ENCODE results near the gene ZNF232. TPM values are rescaled to one million over a fixed set of nuclear protein-coding genes. Genes with fewer than 3 reads are reported as not detected.

The ZNF232 gene
- total RNA-seq, 2 experiments from 2014 or later = 9.1 to 9.5 TPM

GRCh38 chr17:5115673-5116651, 4.3 kb upstream of the ZNF232 start, which contains the start of gene USP6:
USP6 (plus strand) TSS chr17:5116032; CDS start chr17:5130368, 14,336 bp downstream.
- no peak within 1 kb of the TSS for H3K4me3 Mint-ChIP-seq
- H3K4me1 Mint-ChIP-seq (ENCODE audit: low read depth) = peaks cover 6% of the 10 kb centered on the region
- H3K27ac Mint-ChIP-seq = no peak within 1 kb of the TSS
- no peaks in the 10 kb centered on the region for H3K9me3 Mint-ChIP-seq
- peaks cover 29% of the 10 kb centered on the region for H3K27me3 Mint-ChIP-seq (ENCODE audit: low read depth)
- H3K36me3 Mint-ChIP-seq (ENCODE audit: low read depth) = peaks cover 18% of the 10 kb centered on the region
- CTCF ChIA-PET = no interaction called here
- no peak for DNase-seq
- intact Hi-C loops (cut with micrococcal nuclease) = no loop called here

DNA sequence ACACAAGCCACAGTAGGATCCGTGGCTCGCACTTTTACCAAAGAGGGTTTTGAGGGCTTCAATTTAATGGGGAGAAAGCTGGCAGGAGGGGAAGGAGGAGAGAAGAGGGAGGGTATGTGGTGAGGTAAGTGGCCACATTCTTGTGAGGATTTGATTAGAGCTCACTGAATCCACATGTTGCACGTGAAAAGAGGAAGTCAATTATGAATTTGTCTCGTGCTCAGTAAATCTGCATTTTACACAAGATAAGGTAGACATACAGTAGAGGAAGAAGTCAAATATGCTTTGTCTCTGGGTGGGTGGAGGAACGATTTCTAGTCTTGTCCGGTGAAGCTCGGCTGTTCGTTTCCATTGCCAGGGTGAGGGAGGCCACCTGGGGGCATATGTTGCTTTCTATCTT, 862 bp downstream of the ZNF232 start:
- H3K36me3 Mint-ChIP-seq (ENCODE audit: low read depth) = peaks cover 65% of the 10 kb centered on the region
- CTCF ChIA-PET = interaction anchor here (0.6 to 1.3 kb wide), 3 partner anchors 32 to 796 kb away, joined by 3 to 8 read pairs (median 3); partner anchors contain the start of gene ZFP3
- DNase-seq = peak; percentile 36
- H3K27me3 Mint-ChIP-seq (ENCODE audit: low read depth) = peaks cover 10% of the 10 kb centered on the region
- peak overlapping the region; percentile 89 for H3K4me3 Mint-ChIP-seq
- peaks cover 9% of the 10 kb centered on the region for H3K9me3 Mint-ChIP-seq
- intact Hi-C loops (cut with micrococcal nuclease) = loop anchor here (1.0 to 5.0 kb wide), 4 partner anchors 32 to 171 kb away; partner anchors contain the start of genes INCA1, KIF1C, RABEP1 and ZFP3
- H3K4me1 Mint-ChIP-seq (ENCODE audit: low read depth) = peaks cover 27% of the 10 kb centered on the region
- peak overlapping the region; percentile 81 for H3K27ac Mint-ChIP-seq

GRCh38 chr17:5100832-5101231, 10.8 kb downstream of the ZNF232 start:
- CTCF ChIA-PET = no interaction called here
- no peak overlapping the region for H3K4me3 Mint-ChIP-seq
- H3K9me3 Mint-ChIP-seq = peaks cover 19% of the 10 kb centered on the region
- no peak for DNase-seq
- peaks cover 9% of the 10 kb centered on the region for H3K4me1 Mint-ChIP-seq (ENCODE audit: low read depth)
- intact Hi-C loops (cut with micrococcal nuclease) = no loop called here
- peaks cover 11% of the 10 kb centered on the region for H3K27me3 Mint-ChIP-seq (ENCODE audit: low read depth)
- H3K27ac Mint-ChIP-seq = no peak overlapping the region
- H3K36me3 Mint-ChIP-seq (ENCODE audit: low read depth) = peaks cover 25% of the 10 kb centered on the region

GRCh38 chr17:5099271-5099670, 12.4 kb downstream of the ZNF232 start:
- intact Hi-C loops (cut with micrococcal nuclease) = no loop called here
- Mint-ChIP-seq H3K9me3 (peaks cover 24% of the 10 kb centered on the region), H3K36me3 (ENCODE audit: low read depth) (peaks cover 23% of the 10 kb centered on the region), H3K27me3 (ENCODE audit: low read depth) (peaks cover 11% of the 10 kb centered on the region), H3K4me1 (ENCODE audit: low read depth) (peaks cover 9% of the 10 kb centered on the region), H3K27ac (no peak overlapping the region), H3K4me3 (no peak overlapping the region)
- CTCF ChIA-PET = no interaction called here
- no peak for DNase-seq

GRCh38 chr17:5097101-5097834, 14.4 kb downstream of the ZNF232 start:
- Mint-ChIP-seq H3K4me3 (peak overlapping the region; percentile 72), H3K27ac (no peak overlapping the region), H3K36me3 (ENCODE audit: low read depth) (peaks cover 35% of the 10 kb centered on the region), H3K9me3 (peaks cover 38% of the 10 kb centered on the region), H3K4me1 (ENCODE audit: low read depth) (peaks cover 9% of the 10 kb centered on the region), H3K27me3 (ENCODE audit: low read depth) (peaks cover 11% of the 10 kb centered on the region)
- intact Hi-C loops (cut with micrococcal nuclease) = no loop called here
- CTCF ChIA-PET = no interaction called here
- DNase-seq = peak; percentile 38

DNA sequence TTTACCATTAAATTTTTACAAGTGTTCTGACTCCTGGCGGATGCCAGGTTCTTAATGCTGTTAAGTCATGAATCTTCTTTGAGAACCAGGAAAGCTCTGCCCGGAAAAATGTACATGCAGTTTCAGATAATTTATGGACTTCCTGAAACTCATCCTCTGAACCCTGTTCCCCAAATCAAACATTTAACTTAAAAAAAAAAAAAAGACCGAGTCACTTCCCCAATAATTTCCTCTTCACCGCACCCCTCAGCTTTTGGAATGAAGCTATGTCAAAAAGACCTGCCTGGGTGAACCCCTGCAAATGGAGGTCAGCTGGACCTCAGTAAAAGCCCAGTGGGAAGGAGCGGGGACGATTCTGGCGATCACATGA, 15.0 kb downstream of the ZNF232 start:
- peaks cover 43% of the 10 kb centered on the region for H3K9me3 Mint-ChIP-seq
- H3K36me3 Mint-ChIP-seq (ENCODE audit: low read depth) = peaks cover 40% of the 10 kb centered on the region
- CTCF ChIA-PET = interaction anchor here (0.7 kb wide), 1 partner anchor 56 kb away, joined by 3 read pairs; no protein-coding TSS in a partner anchor
- H3K4me3 Mint-ChIP-seq = peak overlapping the region; percentile 72
- peaks cover 11% of the 10 kb centered on the region for H3K27me3 Mint-ChIP-seq (ENCODE audit: low read depth)
- DNase-seq = no peak
- no peak overlapping the region for H3K27ac Mint-ChIP-seq
- H3K4me1 Mint-ChIP-seq (ENCODE audit: low read depth) = peaks cover 9% of the 10 kb centered on the region
- intact Hi-C loops (cut with micrococcal nuclease) = no loop called here

GRCh38 chr17:5092218-5093010, 19.3 kb downstream of the ZNF232 start:
- no peak overlapping the region for H3K27ac Mint-ChIP-seq
- H3K4me1 Mint-ChIP-seq (ENCODE audit: low read depth) = peaks cover 8% of the 10 kb centered on the region
- CTCF ChIA-PET = interaction anchor here (0.9 to 1.4 kb wide), 3 partner anchors 13 to 16 kb away, joined by 3 read pairs; no protein-coding TSS in a partner anchor

DNA sequence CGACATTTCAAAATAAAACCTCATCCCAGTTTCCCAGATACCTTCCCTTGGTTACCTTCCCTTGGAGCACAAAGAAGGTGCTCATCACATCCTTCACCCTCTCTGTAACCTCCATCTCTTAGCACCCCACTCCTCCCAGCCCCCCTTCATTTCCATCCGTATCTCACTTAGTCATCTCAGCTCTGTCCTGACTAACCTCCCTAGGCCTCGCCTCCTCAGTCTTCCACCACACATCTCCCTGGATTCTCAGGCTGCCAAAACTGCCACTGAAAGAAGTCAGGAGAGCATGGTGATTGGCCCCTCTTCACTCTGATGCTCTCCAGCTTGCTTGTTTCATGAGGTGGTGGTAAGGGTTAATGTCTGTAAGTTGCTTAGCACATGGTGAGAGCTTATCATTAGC, 31.1 kb downstream of the ZNF232 start:
- Mint-ChIP-seq H3K27me3 (ENCODE audit: low read depth) (no peaks in the 10 kb centered on the region), H3K36me3 (ENCODE audit: low read depth) (peaks cover 28% of the 10 kb centered on the region), H3K4me3 (no peak overlapping the region), H3K9me3 (peaks cover 15% of the 10 kb centered on the region), H3K4me1 (ENCODE audit: low read depth) (peaks cover 22% of the 10 kb centered on the region), H3K27ac (no peak overlapping the region)
- CTCF ChIA-PET = interaction anchor here (1.0 kb wide), 1 partner anchor 19 kb away, joined by 5 read pairs; no protein-coding TSS in a partner anchor
- intact Hi-C loops (cut with micrococcal nuclease) = no loop called here
- DNase-seq = no peak

More at GRCh38 chr17:5092218-5093010, 19.3 kb downstream of the ZNF232 start:
- intact Hi-C loops (cut with micrococcal nuclease) = no loop called here
- Mint-ChIP-seq H3K4me3 (no peak overlapping the region), H3K36me3 (ENCODE audit: low read depth) (peaks cover 80% of the 10 kb centered on the region), H3K27me3 (ENCODE audit: low read depth) (peaks cover 11% of the 10 kb centered on the region), H3K9me3 (peaks cover 80% of the 10 kb centered on the region)
- DNase-seq = no peak

- Mint-ChIP-seq H3K4me1 (ENCODE audit: low read depth) (peaks cover 22% of the 10 kb centered on the region), H3K36me3 (ENCODE audit: low read depth) (peaks cover 12% of the 10 kb centered on the region), H3K27me3 (ENCODE audit: low read depth) (no peaks in the 10 kb centered on the region), H3K27ac (peak within 1 kb of the TSS; percentile 85), H3K4me3 (peak within 1 kb of the TSS; percentile 89), H3K9me3 (peaks cover 4% of the 10 kb centered on the region)
- CTCF ChIA-PET = interaction anchor here (0.7 to 1.4 kb wide), 5 partner anchors 14 to 774 kb away, joined by 3 to 4 read pairs (median 3); partner anchors contain the start of gene ZNF594
- DNase-seq = peak; percentile 80
- intact Hi-C loops (cut with micrococcal nuclease) = loop anchor here (2.0 to 5.0 kb wide), 2 partner anchors 32 to 114 kb away; partner anchors contain the start of genes ZNF232 and ZNF594
Measured at GRCh38 chr17:5078106-5079028, 33.3 kb downstream of the ZNF232 start, which contains the start of gene ZFP3. ZFP3 (plus strand) TSS chr17:5078467; CDS start chr17:5091505, 13,038 bp downstream.

- no peak for DNase-seq
- Mint-ChIP-seq H3K9me3 (peaks cover under 1% of the 10 kb centered on the region), H3K36me3 (ENCODE audit: low read depth) (peaks cover 8% of the 10 kb centered on the region), H3K27ac (peak overlapping the region; percentile 85), H3K27me3 (ENCODE audit: low read depth) (no peaks in the 10 kb centered on the region), H3K4me1 (ENCODE audit: low read depth) (peaks cover 22% of the 10 kb centered on the region), H3K4me3 (peak overlapping the region; percentile 89)
- CTCF ChIA-PET = interaction anchor here (0.6 to 1.1 kb wide), 3 partner anchors 15 to 151 kb away, joined by 3 to 4 read pairs (median 3); partner anchors contain the start of gene ZNF594
- intact Hi-C loops (cut with micrococcal nuclease) = loop anchor here (2.0 to 5.0 kb wide), 2 partner anchors 33 to 115 kb away; partner anchors contain the start of genes ZNF232 and ZNF594
Measured at GRCh38 chr17:5077781-5078105, 33.9 kb downstream of the ZNF232 start.
